Measurements from ENCODE around the gene KISS1R.

The KISS1R gene

GRCh38 chr19:899336-900042 lies 17.6 kb upstream of the KISS1R start:
- DNase-seq (ENCODE audit: low read depth, low spot score): no peak

GRCh38 chr19:900043-900301 lies 17.2 kb upstream of the KISS1R start:
- DNase-seq (ENCODE audit: low read depth, low spot score): no peak

- no peak for DNase-seq (ENCODE audit: low read depth, low spot score)
Measured at GRCh38 chr19:900302-901111, 16.6 kb upstream of the KISS1R start.

- no peak for DNase-seq (ENCODE audit: low read depth, low spot score)
Measured at GRCh38 chr19:901216-902092, 15.7 kb upstream of the KISS1R start.

GRCh38 chr19:902093-902370 lies 15.1 kb upstream of the KISS1R start:
- DNase-seq (ENCODE audit: low read depth, low spot score): no peak

GRCh38 chr19:902446-903226 lies 14.5 kb upstream of the KISS1R start:
- DNase-seq (ENCODE audit: low read depth, low spot score): no peak

GRCh38 chr19:903266-903797 lies 13.8 kb upstream of the KISS1R start:
- no peak for DNase-seq (ENCODE audit: low read depth, low spot score)

GRCh38 chr19:904545-904944 lies 12.6 kb upstream of the KISS1R start:
- DNase-seq (ENCODE audit: low read depth, low spot score): no peak

- no peak for DNase-seq (ENCODE audit: low read depth, low spot score)
Measured at GRCh38 chr19:906480-906879, 10.7 kb upstream of the KISS1R start.

- DNase-seq (ENCODE audit: low read depth, low spot score): no peak
Measured at GRCh38 chr19:907183-907853, 9.8 kb upstream of the KISS1R start.

GRCh38 chr19:911197-912033 lies 5.7 kb upstream of the KISS1R start:
- no peak for DNase-seq (ENCODE audit: low read depth, low spot score)

GRCh38 chr19:912181-913079 lies 4.7 kb upstream of the KISS1R start:
- no peak for DNase-seq (ENCODE audit: low read depth, low spot score)

- DNase-seq (ENCODE audit: low read depth, low spot score): peak; percentile 68
Measured at GRCh38 chr19:913080-913748, 3.9 kb upstream of the KISS1R start, which contains the start of gene R3HDM4. TSS of gene R3HDM4 (minus strand) at chr19:913219. CDS start at chr19:913157, 62 bp downstream.

- DNase-seq (ENCODE audit: low read depth, low spot score): no peak
Measured at GRCh38 chr19:916645-917322, 349 bp upstream of the KISS1R start.

GRCh38 chr19:918152-918437 lies 962 bp downstream of the KISS1R start:
- no peak for DNase-seq (ENCODE audit: low read depth, low spot score)

GRCh38 chr19:918481-919198 lies 1.5 kb downstream of the KISS1R start:
- DNase-seq (ENCODE audit: low read depth, low spot score): no peak
